GM18498 (cell line): Measurements from ENCODE around the gene IL32.

Experiments
- ATAC-seq: cut with Tn5 transposase; IDR thresholded peaks from one replicate; pipeline ENCODE4 v1.9.1; 2021; ENCODE audit warnings: mild to moderate bottlenecking, moderate library complexity; ENCODE audit not compliant: unreplicated experiment

IL32 gene

GRCh38 chr16:3027983-3028715 lies 37.3 kb upstream of the IL32 start:
- ATAC-seq, result peak; percentile 31

- ATAC-seq, result no peak
Measured at GRCh38 chr16:3028716-3029319, 36.6 kb upstream of the IL32 start.

DNA sequence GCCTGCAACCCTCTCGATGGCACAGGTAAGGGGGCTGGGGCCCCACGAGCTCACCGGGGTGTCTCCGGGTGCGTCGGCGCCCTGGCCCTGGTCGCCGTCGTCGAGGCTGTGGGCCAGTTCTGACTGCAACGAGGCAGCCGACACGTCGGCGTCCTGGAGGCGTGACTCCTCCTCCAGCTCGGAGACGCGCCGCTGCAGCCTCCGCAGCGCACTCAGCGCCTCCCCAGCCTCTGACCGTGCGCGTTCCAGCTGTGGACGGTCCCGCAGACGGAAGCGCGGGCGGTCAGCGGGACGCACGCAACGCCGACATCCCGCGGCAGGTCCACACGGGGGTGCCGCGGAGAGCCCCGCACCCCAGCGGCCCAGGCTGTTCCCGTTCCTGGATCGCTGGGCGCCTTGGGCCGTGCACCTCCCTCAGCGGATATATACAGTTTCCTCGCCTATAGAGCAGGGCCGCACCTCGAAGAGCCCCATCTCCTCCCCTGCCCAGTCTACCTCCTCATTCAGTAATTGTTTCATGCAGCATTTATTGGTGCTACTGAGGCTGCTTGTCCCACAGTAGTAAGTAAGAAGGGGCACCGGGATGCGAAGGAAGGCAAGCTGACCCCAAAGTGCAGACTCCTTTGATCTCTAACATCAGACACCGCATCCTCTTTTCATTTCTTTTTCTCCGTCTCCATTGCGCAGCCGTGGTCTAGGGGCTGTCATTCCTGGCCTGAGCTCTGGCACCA lies 35.8 kb upstream of the IL32 start:
- ATAC-seq, result no peak

- no peak for ATAC-seq
Measured at GRCh38 chr16:3030222-3031212, 34.9 kb upstream of the IL32 start.

- ATAC-seq, result no peak
Measured at GRCh38 chr16:3032624-3033023, 32.8 kb upstream of the IL32 start.

DNA sequence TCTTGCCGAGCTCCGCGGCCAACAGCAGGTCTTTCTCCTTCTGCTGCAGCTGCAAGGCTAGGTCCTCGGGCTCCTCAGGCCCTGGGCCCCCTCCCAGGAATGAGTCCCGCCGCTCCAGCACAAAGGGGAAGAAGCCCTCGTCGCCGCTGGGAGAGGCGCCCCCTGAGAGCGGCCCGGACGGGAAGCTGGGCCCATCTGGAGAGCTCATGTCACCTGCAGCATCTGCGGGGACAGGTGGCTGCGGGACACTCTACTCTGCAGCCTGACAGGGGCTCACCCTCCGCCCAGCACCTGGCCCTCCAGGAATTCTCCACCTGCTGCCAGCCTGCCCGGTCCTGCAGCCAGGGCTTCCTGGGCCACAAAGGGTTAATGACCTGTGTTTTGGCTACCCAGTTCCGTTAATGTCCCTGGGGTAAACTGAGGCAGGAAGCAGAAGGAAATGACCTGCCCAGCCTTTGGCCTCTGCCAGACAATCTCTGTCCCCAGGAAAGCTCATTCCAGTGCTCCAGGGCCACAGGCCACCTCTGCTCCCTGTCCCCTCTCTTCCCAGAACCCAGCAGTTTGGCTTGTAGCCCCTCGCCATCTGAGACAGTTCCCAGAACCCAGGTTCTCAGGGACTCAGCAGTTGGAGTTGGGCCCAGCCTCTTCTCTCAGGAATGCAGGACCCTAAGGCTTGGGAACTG lies 30.0 kb upstream of the IL32 start:
- no peak for ATAC-seq

DNA sequence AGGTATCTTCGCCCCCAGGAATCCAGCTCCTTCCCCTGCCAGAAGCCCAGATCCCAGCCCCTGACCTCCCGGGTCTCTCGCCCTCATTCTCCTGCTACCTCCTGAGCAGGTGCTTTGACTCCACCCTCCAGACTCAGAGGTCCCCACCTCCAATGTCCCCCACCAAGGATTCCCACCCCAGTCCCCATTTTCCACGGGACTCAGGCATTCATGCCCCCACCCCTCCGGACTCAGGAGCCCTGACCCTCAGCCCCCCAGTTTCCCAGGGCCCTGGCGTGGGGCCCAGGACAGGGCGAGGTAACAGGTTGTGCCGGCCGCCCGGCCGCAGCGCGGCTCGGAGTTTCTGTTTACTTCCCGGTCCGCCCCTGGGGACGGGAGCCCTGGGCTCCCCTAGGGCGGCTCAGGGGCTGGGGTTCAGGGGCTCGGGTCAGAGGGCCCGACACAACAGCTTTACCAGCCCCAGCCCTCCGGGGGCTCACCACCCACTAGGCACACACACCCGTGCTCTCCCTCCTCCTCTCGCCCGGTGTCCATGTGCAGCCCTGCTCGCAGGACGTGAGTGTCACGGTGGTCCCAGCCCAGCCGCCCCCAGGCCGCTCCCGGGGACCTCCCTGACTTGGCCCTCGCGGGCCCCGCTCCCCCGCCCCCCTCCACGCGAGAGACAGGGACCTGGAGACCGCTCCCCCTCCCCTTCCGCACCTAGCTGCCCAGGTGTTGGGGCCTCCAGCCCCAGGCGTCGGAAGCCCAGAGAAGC lies 29.3 kb upstream of the IL32 start:
- ATAC-seq, result no peak

- ATAC-seq, result no peak
Measured at GRCh38 chr16:3036726-3037315, 28.6 kb upstream of the IL32 start, which contains the start of gene BICDL2. Gene BICDL2, minus strand, starts transcription at chr16:3036944. Its CDS starts 1,448 bp downstream, at chr16:3035496.

- no peak for ATAC-seq
Measured at GRCh38 chr16:3038256-3038655, 27.2 kb upstream of the IL32 start.

DNA sequence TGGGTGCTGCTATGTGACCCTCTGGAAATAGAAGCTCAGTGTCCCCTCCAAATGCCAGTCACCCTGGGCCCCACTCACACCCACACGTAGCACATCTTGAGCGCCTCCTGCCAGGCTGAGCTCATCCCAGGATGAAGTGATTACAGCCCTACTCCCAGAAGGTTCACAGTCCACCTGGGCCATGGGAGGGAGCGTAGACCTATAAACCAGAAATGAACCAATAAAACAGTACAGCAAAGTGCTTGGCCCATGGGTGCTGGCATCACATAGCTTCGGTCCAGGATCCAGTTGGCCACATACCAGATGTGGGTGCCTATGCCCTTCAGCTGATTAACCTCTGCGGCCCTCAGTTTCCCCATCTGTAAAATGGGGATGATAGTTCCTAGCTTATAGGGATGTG lies 26.5 kb upstream of the IL32 start:
- no peak for ATAC-seq

DNA sequence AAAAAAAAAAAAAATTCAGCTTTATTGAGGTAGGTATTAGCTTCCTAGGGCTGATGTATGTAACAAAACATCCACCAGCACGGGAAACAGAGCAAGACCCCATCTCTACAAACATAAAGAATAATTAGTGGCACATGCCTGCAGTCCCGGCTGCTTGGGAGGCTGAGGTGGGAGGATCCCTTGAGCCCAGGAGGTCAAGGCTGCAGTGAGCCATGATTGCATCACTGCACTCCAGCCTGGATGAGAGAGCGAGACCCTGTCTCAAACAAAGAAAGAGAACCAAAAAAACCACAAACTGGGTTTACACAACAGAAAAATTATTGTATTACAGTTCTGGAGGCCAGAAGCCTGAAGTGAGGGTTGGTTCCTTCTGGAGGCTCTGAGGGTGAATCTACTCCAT lies 23.1 kb upstream of the IL32 start:
- no peak for ATAC-seq

DNA sequence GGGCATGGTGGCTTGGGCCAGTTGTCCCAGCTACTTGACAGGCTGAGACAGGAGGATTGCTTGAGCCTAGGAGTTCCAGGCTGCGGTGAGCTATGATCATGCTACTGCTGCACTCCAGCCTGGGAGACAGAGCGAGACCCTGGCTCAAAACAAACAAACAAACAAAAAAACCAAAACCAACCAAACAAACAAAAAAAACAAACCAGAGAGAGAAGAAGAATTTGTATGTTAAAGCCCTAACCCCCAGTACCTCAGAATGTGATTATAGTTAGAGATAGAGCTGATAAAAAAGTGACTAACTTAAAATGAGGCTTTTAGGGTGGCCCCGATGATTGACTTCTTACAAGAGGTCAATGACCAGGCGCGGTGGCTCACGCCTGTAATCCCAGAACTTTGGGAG lies 20.7 kb upstream of the IL32 start:
- no peak for ATAC-seq

- no peak for ATAC-seq
Measured at GRCh38 chr16:3045758-3046640, 19.4 kb upstream of the IL32 start, which contains the start of gene MMP25. Gene MMP25, plus strand, starts transcription at chr16:3046561. Its CDS starts 357 bp downstream, at chr16:3046918.

GRCh38 chr16:3046641-3047386 lies 18.6 kb upstream of the IL32 start:
- ATAC-seq, result no peak

DNA sequence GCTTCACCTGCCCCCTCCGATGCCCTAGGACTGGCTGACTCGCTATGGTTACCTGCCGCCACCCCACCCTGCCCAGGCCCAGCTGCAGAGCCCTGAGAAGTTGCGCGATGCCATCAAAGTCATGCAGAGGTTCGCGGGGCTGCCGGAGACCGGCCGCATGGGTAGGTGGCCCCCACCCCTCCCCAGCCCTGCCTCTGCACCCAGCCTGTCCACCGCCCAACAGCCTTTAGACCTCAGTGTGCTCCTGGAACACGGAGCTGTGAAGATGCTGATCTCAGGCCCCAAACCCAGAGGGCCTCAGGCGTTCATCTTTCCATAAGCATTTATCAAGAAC lies 18.1 kb upstream of the IL32 start:
- ATAC-seq, result no peak

DNA sequence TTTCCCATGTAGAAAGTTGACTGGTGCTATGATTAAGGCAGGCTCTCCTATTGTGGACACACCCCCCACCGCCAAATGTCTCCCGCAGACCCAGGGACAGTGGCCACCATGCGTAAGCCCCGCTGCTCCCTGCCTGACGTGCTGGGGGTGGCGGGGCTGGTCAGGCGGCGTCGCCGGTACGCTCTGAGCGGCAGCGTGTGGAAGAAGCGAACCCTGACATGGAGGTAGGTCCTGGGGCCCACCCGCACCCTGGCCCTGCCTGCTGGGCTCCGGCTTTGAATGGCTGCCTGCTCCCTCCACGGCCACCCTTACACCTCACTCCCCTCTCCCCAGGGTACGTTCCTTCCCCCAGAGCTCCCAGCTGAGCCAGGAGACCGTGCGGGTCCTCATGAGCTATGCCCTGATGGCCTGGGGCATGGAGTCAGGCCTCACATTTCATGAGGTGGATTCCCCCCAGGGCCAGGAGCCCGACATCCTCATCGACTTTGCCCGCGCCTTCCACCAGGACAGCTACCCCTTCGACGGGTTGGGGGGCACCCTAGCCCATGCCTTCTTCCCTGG lies 15.4 kb upstream of the IL32 start:
- ATAC-seq, result no peak

DNA sequence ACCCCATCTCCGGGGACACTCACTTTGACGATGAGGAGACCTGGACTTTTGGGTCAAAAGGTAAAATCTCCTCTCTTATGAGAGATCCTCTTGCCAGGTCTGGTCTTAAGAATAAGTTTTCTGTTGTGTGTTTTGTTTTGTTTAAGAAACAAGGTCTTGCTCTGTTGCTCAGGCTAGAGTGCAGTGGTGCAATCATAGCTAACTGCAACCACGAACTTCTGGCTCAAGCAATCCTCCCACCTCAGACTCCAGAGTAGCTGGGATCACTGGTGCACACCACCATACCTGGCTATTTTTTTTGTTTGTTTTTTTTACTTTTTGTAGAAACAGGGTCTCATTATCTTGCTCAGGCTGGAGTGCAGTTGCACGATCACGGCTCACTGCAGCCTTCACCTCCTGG lies 15.0 kb upstream of the IL32 start:
- no peak for ATAC-seq
